ENCODE measurements around the gene FNDC3B.

Gene FNDC3B

DNA sequence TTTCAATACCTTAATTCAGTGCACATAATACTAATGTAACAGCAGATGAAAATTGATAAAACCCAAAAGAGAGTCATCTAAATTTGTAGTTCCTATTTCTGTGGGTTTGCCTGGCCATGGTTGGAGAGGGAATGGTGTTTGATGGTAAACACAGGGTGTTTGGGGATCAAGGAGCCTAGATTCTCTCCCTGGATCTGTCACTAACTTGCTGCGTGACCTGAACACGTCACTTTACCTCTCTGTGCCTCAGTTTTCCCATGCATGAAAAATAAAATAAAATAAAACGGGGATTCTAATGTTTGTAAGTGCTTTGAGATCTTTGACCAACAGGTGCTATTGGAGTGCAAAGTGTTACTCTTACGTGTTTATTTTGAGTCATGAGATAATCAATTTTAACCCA lies 359.1 kb downstream of the FNDC3B start:
- H3K4me3 ChIP-seq (ENCODE audit: control insufficient read depth, low read depth, low read length) = no peak overlapping the region
- TF ChIP-seq, protein P1, sequence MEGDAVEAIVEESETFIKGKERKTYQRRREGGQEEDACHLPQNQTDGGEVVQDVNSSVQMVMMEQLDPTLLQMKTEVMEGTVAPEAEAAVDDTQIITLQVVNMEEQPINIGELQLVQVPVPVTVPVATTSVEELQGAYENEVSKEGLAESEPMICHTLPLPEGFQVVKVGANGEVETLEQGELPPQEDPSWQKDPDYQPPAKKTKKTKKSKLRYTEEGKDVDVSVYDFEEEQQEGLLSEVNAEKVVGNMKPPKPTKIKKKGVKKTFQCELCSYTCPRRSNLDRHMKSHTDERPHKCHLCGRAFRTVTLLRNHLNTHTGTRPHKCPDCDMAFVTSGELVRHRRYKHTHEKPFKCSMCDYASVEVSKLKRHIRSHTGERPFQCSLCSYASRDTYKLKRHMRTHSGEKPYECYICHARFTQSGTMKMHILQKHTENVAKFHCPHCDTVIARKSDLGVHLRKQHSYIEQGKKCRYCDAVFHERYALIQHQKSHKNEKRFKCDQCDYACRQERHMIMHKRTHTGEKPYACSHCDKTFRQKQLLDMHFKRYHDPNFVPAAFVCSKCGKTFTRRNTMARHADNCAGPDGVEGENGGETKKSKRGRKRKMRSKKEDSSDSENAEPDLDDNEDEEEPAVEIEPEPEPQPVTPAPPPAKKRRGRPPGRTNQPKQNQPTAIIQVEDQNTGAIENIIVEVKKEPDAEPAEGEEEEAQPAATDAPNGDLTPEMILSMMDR (conservative IDR thresholded peaks at IDR 0.05; ENCODE audit: control insufficient read depth, insufficient read depth, low read depth, low read length) = no peak
- no peak for DNase-seq (ENCODE audit: low read depth)

DNA sequence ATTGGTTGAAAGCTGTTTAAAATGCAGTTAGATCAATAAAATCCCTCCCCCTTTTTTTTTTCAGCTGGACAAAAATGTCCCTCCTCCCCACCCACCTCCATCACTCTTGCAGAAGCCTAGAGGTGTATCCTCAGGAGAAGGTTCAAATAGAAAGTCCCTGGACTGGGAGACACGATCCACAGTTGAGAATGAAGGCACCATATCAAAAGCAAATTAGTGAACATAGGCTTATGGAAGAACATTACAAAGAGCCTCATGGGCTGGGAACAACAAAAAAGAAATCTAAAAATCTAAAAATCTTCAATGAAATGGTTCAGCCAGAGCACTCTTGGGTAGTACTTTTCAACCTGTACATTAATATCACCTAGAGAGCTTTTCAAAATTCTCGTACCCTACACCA lies 362.7 kb downstream of the FNDC3B start:
- no peak for DNase-seq (ENCODE audit: low read depth)
- no peak overlapping the region for H3K4me3 ChIP-seq (ENCODE audit: control insufficient read depth, low read depth, low read length)
- TF ChIP-seq, protein P1 (conservative IDR thresholded peaks at IDR 0.05; ENCODE audit: control insufficient read depth, insufficient read depth, low read depth, low read length) = no peak

DNA sequence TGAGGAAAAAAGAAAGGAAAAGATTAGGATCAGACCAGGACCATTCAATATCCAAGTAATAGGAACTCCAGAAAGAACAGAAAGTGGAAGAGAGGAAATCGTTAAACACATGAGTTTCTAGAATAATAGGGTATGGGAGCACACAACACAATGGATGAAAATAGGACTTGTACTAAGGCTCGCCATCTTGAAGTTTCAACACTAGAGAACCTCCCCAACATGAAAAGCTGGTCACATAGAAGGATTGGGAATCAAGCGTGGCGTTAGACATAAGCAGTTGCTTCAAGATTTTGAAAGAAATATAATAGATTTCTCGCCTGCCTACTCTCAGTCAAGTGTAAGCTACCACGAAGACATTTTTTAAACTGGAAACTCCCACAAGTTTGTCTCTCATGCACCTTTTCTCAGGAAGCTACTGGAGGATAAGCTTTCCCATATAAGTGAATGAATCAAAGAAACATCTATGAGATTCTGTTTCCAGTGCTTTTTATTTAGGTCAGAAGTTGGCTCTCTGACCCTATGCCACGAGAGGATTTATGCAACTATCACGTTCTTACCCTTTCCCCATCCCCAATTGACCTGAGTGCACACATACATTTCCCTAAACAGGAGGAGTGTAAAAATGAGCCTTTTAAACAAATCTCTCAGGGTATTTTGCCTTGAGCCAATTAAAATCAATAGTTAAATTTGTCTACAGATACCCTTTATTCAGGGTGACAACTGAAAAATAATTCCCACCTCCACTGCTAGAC lies 363.7 kb downstream of the FNDC3B start:
- no peak for DNase-seq (ENCODE audit: low read depth)
- TF ChIP-seq, protein P1 (conservative IDR thresholded peaks at IDR 0.05; ENCODE audit: control insufficient read depth, insufficient read depth, low read depth, low read length) = no peak
- H3K4me3 ChIP-seq (ENCODE audit: control insufficient read depth, low read depth, low read length) = no peak overlapping the region

DNA sequence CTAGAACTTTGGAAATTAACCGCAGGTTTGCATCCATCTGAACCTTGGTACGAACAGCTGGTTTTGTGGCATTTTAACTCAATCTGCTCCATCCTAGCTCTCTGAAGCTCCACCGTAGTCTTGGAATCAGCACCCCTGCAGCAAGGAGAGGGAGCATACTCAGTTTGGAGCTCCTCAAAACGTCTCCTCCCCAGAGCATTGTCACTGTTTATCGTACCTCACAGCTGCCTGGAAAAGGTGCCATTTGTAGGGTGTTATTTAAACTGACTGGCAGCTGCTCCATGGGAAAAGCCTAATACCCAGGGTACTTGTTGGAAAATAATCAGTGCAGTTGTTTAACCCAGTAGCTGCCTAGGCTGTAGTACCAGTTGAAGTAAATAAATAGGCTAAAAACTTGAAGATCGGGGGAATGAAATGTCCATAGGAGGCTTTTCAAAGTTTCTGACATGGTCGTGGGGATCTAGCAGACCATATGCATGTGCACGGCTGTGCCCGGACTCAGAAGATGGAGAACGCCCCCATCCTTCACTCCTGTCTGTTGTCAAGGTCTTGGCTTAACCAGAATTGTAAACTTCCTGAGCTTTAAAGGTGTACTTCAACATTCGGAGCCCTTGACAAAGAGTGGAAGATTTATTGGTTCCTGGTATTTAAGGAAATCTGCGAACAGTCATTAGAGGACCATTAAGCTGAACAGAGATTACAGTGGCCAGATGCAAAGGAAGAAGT lies 365.0 kb downstream of the FNDC3B start:
- no peak for DNase-seq (ENCODE audit: low read depth)
- TF ChIP-seq, protein P1 (conservative IDR thresholded peaks at IDR 0.05; ENCODE audit: control insufficient read depth, insufficient read depth, low read depth, low read length) = no peak
- H3K4me3 ChIP-seq (ENCODE audit: control insufficient read depth, low read depth, low read length) = no peak overlapping the region

DNA sequence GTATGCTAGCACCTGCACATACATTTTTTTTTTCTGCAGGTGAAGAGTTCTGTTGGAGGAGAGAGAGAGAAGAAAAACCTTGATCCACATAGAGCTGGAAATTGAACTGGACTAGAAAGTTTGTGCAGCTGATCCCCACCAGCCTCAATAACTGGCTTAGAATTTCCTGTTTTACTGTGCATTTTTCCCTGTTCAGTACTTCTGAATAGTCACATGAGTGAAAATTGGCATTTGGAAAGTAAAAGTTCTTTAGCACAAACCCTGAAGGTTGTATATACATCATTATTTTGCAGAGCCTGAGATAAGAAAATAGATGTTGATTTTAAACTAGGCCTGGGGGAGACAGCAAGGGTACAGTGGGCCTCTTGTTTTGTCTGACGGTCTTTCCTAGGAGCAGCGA lies 366.5 kb downstream of the FNDC3B start:
- DNase-seq (ENCODE audit: low read depth) = no peak
- TF ChIP-seq, protein P1 (conservative IDR thresholded peaks at IDR 0.05; ENCODE audit: control insufficient read depth, insufficient read depth, low read depth, low read length) = no peak
- H3K4me3 ChIP-seq (ENCODE audit: control insufficient read depth, low read depth, low read length) = no peak overlapping the region

DNA sequence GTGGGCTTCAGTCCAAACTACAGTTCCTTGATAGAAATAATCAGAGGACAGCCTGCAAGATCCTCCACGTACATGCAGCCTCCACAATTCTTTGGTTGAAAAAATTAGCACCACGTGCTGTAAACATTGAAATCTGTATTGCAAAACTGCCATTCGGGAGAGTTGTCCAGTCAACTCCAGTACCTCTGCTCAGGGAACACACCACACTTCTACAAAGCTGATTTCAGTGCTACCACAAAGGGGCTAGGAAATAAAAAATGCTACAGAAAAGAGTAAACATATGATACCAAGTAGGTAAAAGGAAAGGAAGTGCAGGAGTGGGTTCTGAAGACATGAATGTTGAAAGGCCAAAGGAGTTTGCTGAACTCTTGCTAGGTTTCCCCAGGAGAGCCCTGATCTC lies 368.5 kb downstream of the FNDC3B start:
- H3K4me3 ChIP-seq (ENCODE audit: control insufficient read depth, low read depth, low read length) = no peak overlapping the region
- DNase-seq (ENCODE audit: low read depth) = no peak
- TF ChIP-seq, protein P1 (conservative IDR thresholded peaks at IDR 0.05; ENCODE audit: control insufficient read depth, insufficient read depth, low read depth, low read length) = no peak

Data from fibroblast of mammary gland (primary cell).